Skin epidermis (tissue), 12 donors: ENCODE measurements around the gene LRRC59.

Source experiments
- H3K27ac ChIP-seq, 21 experiments: fragments of 200-600 bp; sonication (generic) in 11 of 21; one replicate each; pipeline ENCODE4 v1.5.0; 2020; ENCODE audit warnings: mild to moderate bottlenecking in 3 of 21, inconsistent platforms in 2 of 21, moderate library complexity in 2 of 21
- H3K4me3 ChIP-seq, 7 experiments: fragments of 200-600 bp; sonication (generic) in 2 of 7; one replicate each; pipeline ENCODE4 v1.5.0; 2020; ENCODE audit warnings: inconsistent platforms in 2 of 7, mild to moderate bottlenecking in 2 of 7, moderate library complexity in 1 of 7

The LRRC59 gene

DNA sequence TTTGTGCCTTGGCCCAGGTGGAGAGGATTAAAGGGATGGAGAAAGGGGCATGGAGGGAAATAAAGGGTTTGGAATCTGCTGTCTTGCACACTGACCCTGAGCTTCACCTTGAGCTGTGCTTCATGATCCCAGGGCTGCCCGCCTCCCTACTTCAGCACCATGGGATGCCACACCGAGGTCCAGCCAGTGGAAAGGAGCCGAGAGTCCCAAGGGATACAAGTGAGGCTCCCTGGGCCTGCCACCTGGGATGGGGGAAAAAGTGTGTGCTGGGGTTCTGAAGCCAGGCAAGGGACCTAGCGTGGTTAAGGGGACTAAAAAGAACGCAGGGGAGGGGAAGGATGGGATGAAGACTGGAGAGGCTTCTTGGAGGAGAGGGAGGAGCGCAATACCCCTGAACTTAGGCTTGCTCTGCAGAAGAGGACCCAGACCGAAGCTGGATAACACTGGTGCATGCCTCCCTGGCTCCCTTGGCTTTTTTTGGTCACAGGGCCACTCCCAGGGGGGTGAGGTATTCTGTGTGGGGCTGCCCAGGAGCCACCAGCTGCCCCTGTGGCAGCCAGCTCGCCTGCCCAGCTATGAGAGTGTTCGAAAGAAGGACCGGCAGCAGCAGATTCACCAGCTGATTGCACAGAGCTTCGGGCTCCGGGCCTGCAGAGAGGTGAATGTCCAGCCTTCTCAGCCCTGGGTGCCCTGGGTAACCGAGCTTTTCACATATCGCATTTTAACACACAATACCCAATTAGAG is 31.5 kb downstream of the LRRC59 start:
- no peak overlapping the region for H3K27ac ChIP-seq
- no peak overlapping the region for H3K4me3 ChIP-seq

DNA sequence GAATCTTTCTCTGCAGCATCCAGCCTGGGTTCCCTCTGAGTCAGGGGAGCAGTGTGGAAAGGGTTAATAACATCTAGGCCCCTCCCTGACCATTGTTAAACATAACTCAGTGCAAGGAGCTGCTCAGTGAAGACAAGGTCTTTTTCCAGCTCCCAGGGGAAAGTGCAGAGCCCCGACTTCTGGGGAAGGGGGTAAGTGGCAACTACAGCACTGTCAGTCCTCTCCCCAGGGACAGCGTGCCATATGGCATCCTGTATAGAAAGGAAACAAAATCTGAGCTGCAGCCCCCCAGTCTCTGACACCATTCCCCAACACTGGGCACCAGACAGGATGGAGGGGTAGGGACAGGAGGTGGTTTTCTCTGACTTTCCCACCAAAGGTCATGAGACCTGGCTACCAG is 32.2 kb downstream of the LRRC59 start:
- H3K27ac ChIP-seq = no peak overlapping the region
- no peak overlapping the region for H3K4me3 ChIP-seq

DNA sequence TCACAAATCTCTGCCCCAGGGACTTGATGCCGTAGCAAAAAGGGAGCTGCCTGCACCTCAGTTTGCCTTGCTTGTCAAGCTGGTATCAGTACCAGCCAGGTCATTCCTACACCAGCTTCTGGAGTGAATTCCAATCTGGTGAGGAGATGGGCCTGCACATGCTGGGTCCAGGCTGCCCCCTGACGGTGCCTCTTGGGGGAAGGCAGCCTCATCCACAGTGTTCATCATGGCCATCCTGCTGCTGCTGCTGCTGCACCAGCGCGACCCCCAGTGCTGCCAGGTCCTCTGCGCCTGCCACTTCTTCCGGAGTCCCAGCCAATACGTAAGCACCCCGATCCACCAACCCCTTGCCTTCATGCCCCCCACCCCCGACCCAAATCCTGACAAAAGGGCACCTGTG is 32.6 kb downstream of the LRRC59 start:
- no peak overlapping the region for H3K27ac ChIP-seq
- H3K4me3 ChIP-seq = no peak overlapping the region

DNA sequence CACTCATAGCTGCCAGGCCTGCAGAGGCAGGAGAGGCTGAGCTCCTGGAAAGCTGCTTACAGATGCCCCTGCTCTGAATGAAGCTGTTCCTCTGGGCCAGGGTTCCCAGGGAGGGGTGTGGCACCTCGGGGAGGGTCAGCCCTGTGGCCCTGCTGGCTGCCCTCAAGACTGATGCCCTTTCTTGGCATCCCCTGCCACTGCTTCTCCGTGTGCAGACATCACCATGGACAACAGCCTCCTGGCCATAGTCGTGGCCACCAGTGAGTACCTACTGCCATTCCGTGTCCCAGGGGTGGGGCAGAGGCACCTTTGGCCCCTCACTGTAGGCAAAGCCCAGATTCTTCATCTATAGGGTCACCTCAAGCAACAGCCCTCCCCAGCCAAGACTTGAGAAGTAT is 33.3 kb downstream of the LRRC59 start:
- H3K27ac ChIP-seq = no peak overlapping the region

DNA sequence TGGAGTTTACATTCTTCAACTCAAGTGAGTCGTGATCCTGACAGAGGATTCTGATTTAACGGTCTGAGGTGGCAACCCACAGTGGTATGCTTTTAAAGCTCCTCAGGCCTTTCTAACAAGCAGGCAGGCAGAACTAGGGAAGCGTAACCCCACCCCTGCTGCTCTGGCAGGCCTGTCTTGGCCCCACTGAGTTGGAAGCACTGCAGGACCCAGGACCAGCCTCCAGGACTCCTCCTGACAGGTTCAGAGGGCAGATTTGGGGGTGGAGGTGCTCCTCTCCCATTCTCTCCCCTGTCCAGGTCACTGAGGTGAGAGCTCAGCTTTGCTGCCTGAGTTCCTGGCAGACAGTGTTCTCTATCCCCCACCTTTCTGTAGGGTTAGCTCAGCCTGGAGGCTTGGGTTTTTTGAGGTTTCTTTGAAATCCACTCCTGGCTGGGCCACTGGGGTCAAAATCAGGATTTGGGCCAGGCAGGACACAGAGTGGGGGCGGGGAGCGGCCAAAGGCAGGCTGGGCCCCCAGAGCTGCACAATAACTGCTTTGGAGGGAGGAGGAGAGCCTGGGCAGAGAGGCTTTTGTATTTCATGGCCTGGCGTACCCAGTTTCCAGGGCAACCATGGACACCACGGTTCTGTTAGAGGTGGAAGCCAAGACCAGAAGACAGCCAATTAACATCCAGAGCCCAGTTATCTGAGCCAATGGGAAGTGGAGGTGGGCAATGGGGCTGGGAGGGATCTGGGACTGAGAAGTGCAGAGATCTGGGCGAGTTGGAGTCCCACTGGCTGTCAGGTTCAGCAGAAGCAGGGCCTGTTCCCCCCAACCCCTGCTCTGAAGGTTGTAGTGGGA is 33.9 kb downstream of the LRRC59 start:
- Histone ChIP-seq H3K27ac (no peak overlapping the region), H3K4me3 (no peak overlapping the region)

More for the DNA sequence above, 33.3 kb downstream of the LRRC59 start:
- H3K4me3 ChIP-seq = no peak overlapping the region

DNA sequence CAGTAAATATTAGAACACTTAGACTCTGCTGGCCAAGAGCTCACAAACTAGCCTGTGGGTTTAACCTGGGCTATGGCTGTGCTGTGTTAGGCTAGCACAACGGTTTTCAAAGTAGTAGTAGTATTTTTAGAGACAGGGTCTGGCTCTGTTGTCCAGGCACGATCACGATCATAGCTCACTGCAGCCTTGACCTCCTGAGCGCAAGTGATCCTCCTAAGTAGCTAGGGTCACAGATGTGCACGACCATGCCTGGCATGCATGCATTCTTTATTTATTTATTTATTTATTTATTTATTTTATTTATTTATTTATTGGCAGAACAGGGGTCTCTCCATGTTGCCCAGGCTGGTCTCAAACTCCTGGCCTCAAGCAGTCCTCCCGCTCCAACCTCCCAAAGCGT is 34.7 kb downstream of the LRRC59 start:
- Histone ChIP-seq H3K4me3 (no peak overlapping the region), H3K27ac (peak overlapping the region in 1 of 21 experiments; percentile 21)

DNA sequence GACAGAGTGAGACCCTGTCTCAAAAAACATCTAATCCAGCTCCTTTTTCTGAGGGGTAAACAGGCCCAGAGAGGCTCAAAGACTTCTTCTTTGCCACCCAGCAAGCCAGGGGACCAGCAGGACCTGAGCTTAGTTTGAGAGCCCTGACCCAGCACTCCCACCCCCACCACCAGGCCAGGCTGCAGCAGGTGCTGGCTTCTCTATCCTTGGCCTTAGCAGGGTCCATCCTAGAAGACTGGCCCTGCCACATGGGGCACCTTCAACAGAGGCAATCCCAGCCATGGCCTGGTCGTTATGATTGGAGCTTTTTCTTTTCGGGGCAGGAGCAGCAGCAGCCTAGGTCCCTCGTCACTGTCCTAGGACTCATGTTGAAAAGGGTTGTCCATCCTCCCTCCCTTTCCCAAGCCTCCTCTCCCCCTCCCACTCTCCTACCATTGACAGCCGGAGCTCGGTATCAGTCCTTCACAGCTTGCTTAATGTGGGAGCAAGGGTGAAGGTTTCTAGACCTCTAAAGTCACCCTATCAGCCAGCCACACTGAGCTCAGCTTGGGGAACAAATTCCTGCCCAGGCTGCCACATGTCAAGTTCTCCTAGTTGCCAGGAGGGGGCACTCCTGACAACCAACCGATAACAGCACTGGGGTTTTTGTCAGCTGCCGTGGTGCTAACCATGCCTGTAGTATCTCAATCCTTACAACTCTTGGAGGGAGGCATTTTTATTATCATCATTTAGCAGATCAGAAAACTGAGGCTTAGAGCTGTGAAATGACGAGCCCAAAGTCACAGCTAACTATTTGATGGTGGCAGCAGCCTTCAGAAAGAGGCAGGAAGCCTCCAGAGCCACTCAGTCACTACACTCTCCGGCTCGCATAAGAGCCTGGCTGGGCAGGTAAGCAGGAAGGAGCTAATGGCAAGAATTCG is 35.5 kb downstream of the LRRC59 start:
- Histone ChIP-seq H3K27ac (peak overlapping the region in 2 of 21 experiments; percentile 21 to 40), H3K4me3 (no peak overlapping the region)

DNA sequence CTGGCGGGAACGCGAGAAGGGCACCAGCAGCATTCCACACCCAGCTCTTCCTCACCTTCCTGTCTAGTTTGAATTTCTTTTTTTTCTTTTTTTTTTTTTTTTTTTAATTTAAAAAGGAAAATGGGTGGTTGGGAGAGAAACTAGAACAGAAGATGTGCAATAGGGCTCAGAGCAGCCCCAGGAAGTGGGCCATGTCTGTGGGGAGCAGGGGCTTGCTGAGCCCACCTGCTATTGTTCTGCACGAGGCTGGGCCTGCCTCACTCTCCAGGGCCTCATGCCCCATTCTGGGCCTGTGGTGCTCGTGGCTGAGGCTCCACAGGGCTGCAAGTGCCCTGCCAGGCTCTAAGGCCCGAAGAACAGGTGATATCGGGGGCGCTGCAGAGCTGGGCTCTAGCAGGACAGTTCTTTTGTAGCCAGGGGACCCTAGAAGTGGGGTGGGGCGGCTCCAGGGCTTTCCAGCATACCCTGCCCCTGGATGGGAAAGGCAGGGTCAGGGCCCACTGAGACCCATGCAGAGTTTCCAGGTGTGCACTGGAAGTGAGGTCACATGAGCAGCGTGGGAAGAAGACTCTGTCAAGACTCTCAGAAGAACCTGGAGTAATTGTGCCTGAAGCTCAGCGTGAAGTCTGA is 36.7 kb downstream of the LRRC59 start:
- no peak overlapping the region for H3K4me3 ChIP-seq
- H3K27ac ChIP-seq = no peak overlapping the region

DNA sequence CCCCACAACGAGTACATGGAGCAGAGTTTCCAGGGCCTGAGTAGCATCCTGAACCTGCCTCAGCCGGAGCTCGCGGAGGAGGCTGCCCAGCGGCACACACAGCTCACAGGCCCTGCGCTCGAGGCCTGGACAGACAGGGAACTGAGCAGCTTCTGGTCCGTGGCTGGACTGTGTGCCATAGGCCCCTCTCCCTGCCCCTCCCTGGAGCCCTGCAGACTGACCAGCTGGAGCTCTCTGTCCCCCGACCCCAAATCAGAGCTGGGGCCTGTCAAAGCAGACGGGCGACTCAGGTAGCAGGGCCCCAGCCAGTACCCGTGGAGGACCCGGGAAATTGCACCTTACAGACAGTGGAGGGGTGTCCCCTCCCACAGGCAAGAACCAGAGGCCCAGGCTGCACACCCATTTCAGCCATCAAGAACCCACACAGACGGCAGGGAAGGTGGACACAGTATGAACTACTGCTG is 37.3 kb downstream of the LRRC59 start:
- Histone ChIP-seq H3K4me3 (no peak overlapping the region), H3K27ac (no peak overlapping the region)

DNA sequence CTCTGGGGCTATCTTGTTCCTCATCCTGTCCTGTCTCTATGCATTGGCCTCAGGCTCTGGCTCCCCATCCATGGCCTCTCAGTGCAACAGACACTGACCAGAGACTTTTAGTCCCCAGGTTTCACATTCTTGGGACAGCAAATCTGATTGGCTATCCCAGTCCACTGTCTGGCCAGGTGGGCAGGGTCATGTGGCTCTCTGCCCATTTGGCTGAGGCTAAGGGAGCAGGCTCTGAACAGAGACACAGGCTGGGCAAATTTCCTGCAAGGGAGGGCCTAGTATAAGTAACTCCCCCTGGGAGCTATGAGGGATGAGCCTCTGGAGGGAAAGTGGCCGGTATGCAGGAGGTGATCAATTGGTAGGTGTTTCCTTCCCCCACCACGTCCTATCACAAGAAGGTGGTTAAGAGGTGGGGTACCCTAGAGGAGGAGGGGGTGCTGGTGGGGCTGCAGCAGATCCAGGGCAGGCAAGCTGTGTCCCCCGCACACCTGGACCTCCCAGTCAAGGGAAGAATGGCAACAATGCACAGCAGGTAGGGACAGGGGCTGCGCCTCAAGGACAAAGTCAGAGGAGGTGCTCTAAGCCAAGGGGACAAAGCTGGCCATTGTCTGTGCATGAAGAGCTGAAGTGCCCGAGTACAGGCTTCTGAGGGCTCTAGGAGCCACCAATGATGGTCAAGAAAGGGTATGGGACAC is 38.2 kb downstream of the LRRC59 start:
- Histone ChIP-seq H3K27ac (no peak overlapping the region), H3K4me3 (no peak overlapping the region)

DNA sequence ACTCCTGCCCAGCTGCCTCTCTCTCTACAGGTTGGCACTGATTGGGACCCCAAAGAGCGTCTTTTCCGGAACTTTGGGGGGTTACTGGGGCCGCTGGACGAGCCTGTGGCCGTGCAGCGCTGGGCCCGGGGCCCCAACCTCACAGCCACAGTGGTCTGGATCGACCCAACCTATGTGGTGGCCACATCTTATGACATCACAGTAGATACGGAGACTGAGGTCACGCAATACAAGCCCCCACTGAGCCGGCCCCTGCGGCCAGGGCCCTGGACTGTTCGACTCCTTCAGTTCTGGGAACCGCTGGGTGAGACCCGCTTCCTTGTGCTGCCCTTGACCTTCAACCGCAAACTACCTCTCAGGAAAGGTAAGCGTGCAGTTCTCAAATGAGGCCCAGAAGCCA is 39.1 kb downstream of the LRRC59 start:
- no peak overlapping the region for H3K27ac ChIP-seq
- no peak overlapping the region for H3K4me3 ChIP-seq

DNA sequence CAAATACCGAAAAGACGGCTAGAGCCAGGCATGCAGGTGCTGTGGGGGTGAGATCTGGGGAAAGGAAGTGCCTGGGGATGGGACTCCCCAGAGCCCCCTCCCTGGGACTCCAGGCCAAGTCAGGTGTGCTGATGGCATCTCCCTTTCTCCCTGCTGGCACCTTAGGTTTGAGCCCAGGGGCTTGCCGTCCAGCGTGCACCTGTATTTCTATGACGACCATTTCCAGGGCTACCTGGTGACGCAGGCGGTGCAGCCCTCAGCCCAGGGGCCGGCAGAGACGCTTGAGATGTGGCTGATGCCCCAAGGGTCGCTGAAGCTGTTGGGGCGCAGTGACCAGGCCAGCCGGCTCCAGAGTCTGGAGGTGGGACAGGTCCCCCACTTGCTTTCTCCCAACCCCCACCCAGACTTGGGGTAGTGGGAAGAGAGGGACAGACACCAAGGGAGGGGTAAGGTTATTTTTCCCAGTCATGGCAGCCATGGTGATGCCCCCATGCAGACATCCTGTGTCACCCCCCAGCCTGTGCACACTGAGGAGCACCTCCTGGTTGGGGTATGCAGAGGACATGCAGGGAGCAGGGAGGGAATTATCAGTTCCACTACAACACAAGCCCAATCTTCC is 40.3 kb downstream of the LRRC59 start:
- Histone ChIP-seq H3K4me3 (no peak overlapping the region), H3K27ac (no peak overlapping the region)

DNA sequence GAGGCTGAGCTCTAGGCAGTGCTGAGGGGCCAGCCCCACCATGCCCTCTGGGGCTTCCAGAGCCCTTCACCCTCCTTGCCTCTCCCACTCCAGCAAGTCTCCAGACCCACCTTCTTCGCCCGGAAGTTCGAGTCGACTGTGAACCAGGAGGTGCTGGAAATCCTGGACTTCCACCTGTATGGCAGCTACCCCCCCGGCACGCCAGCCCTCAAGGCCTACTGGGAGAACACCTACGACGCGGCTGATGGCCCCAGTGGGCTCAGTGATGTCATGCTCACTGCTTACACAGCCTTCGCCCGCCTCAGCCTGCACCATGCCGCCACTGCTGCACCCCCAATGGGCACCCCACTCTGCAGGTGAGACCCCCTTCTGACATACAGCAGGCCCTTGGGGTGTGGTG is 40.9 kb downstream of the LRRC59 start:
- no peak overlapping the region for H3K4me3 ChIP-seq
- H3K27ac ChIP-seq = no peak overlapping the region

DNA sequence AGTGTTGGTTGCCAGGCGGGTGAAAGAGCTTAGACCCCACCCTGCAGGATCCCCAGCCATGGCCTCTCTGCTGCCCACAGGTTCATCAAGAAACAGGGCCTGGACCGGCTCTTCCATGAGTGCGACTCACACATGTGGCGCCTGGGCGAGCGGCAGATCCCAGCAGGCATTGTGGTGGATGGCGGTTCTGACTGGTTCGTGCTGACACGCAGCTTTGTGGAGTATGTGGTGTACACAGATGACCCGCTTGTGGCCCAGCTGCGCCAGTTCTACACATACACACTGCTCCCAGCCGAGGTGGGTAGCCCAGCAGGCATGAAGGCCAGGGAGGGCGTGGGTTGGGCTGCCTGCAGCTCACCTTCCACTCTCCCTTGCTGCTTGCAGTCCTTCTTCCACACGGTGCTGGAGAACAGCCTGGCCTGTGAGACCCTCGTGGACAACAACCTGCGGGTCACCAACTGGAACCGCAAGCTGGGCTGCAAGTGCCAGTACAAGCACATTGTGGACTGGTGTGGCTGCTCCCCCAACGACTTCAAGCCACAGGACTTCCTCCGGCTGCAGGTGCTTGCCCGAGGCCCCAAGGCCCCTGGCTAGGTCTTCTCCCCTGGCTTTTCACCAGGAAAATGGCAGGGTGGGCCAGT is 41.5 kb downstream of the LRRC59 start:
- Histone ChIP-seq H3K4me3 (no peak overlapping the region), H3K27ac (no peak overlapping the region)

DNA sequence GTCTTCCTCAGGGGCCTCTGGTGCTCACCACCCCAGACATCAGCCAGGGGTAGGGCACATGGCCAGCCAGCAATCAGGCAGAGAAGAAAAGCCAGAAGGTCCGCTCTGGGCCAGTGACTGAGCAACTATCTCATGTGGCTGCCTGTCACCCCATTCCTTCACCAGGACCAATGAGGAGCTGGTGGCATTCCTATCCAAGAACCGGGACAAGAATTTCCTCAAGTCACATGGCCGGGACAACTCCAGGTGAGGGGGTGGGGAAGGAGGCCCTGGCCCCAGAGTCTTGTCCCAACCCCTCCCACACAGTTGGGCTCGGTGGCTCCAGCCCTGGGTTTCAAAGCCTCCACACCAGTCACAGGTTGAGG is 42.0 kb downstream of the LRRC59 start:
- H3K27ac ChIP-seq = no peak overlapping the region
- H3K4me3 ChIP-seq = no peak overlapping the region

DNA sequence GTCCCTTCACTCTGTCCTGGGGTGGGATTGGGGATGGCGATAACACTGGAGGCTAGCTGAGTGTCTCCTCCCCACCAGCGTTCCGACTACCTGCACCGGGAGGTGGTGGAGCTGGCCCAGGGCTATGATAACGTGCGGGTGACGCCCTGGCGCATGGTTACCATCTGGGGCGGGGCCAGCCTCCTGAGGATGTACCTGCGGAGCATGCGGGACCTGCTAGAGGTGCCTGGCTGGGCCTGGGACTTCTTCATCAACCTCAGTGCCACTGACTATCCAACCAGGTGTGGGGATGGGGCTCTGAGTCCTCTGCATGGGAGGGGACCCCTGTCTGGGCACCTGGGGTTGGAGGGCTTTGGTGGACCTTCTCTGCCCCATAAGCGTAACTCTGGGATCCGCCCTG is 42.5 kb downstream of the LRRC59 start:
- Histone ChIP-seq H3K27ac (no peak overlapping the region), H3K4me3 (no peak overlapping the region)

DNA sequence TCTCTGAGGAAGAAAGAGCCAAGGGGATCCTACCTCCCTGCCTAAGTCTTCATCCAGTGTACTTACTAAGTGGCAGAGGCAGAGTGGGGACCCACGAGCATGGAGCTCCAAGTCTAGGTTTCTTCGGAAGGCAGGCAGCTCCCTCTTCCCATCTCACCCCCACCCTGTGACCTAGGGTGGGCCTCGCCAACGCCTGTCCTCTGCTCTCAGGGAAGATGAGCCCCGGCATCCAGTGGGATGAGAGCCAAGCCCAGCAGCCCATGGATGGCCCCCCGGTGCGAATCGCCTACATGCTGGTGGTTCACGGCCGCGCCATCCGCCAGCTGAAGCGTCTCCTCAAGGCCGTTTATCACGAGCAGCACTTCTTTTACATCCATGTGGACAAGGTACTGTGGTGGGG is 43.1 kb downstream of the LRRC59 start:
- Histone ChIP-seq H3K27ac (no peak overlapping the region), H3K4me3 (no peak overlapping the region)

DNA sequence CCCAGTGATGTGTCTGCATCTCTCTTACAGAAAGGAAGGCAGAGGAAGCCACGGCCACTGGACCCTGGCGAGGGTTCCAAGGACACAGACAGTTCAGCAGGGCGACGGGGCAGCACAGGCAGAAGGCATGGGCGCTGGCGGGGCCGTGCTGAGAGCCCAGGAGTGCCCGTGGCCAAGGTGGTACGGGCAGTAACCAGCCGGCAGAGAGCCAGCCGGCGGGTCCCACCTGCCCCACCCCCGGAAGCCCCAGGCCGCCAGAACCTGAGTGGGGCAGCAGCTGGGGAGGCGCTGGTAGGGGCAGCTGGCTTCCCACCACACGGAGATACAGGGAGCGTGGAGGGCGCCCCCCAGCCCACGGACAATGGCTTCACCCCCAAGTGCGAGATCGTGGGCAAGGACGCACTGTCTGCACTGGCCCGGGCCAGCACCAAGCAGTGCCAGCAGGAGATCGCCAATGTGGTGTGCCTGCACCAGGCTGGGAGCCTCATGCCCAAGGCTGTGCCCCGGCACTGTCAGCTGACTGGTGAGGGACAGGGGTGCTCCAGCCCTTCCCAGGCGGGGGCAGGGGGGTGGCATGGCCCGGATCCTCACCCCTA is 43.6 kb downstream of the LRRC59 start:
- no peak overlapping the region for H3K27ac ChIP-seq
- no peak overlapping the region for H3K4me3 ChIP-seq
